Breast epithelium (tissue), 4 donors: ENCODE results near the gene CRTC3. TPM values are rescaled to one million over a fixed set of nuclear protein-coding genes. Genes with fewer than 3 reads are reported as not detected.

Source experiments
- DNase-seq, 2 donors: peaks; one replicate each; pipeline ENCODE4 v3.0.0-alpha.2; 2019; ENCODE audit warnings: low spot score in 2 of 2
- H3K27ac ChIP-seq, 2 donors: fragments of 200-600 bp; sonication (generic) in 1 of 2; one replicate each; pipeline ENCODE4 v1.5.1; 2016 to 2019; ENCODE audit warnings: mild to moderate bottlenecking in 1 of 2
- H3K27me3 ChIP-seq, 2 donors: fragments of 200-600 bp; sonication (generic) in 1 of 2; one replicate each; pipeline versions ENCODE4 v1.5.1 to v1.6.0; 2017 to 2019; ENCODE audit warnings: control low read depth in 1 of 2, mild to moderate bottlenecking in 1 of 2
- H3K36me3 ChIP-seq: fragments of 200-600 bp; one replicate; pipeline ENCODE4 v1.5.1; 2019
- H3K4me1 ChIP-seq, 2 donors: fragments of 200-600 bp; sonication (generic); one replicate each; pipeline ENCODE4 v1.5.1; 2016 to 2019; ENCODE audit warnings: control low read depth in 1 of 2
- H3K4me3 ChIP-seq, 3 donors: fragments of 200-600 bp; sonication (generic); 1 replicate in 2 of 3; 2 replicates in 1 of 3; pipeline ENCODE4 v1.5.1; 2016 to 2019; ENCODE audit warnings: mild to moderate bottlenecking in 3 of 3, moderate library complexity in 2 of 3
- H3K9me3 ChIP-seq, 2 donors: fragments of 200-600 bp; sonication (generic) in 1 of 2; one replicate each; pipeline ENCODE4 v1.5.1; 2016 to 2019; ENCODE audit warnings: control low read depth in 1 of 2
- POLR2A ChIP-seq: fragments of 450-650 bp; IDR thresholded peaks from one replicate; pipeline ENCODE4 v1.6.1; 2016; ENCODE audit warnings: antibody characterized with exemption, mild to moderate bottlenecking, moderate library complexity
- POLR2AphosphoS5 ChIP-seq, 3 donors: sonication (generic); formaldehyde crosslinking; IDR thresholded peaks; one replicate each; pipeline ENCODE4 v1.6.1; 2017; ENCODE audit warnings: antibody characterized with exemption in 3 of 3
- intact Hi-C: fragments of 100-400 bp; cut with DNase I; formaldehyde crosslinking; loops from one replicate; pipeline ENCODE4 v1.15.1; 2023; ENCODE audit warnings: low total_unique reads
- total RNA-seq, 3 donors: library from RNA; depleted of rRNA; stranded (reverse); fragments of >200 nt; gene quantifications; one replicate each; pipeline ENCODE4 v1.1.0, GENCODE V29; 2016
- TF ChIP-seq, protein P1 (sequence below), 3 donors: fragments of 450-650 bp; IDR thresholded peaks; one replicate each; pipeline ENCODE4 v1.5.1; 2016 to 2017; ENCODE audit warnings: antibody characterized with exemption in 3 of 3, mild to moderate bottlenecking in 3 of 3, moderate library complexity in 3 of 3

Gene CRTC3
- total RNA-seq, 3 donors from 2014 or later: 29.4 to 40.6 (median 36.2) TPM

DNA sequence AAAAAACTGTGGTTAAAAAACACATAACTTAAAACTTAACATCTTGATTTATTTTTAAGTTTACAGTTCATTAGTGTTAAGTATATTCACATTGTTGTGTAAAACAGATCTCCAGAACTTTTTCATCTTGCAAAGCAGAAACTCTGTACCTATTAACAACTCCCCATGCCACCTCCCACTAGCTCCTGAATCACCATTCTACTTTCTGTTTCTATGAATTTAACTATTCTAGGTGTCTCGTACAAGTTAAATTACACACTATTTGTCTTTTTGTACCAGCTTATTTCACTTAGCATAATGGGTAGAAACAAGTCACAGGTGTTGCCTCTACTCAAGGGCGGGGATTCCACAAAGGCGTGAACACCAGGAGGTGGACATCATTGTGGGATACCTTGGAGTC is 43.2 kb downstream of the CRTC3 start:
- Histone ChIP-seq H3K27ac (no peak overlapping the region), H3K27me3 (no peaks in the 10 kb centered on the region), H3K4me3 (no peak overlapping the region), H3K4me1 (no peaks in the 10 kb centered on the region), H3K36me3 (no peaks in the 10 kb centered on the region), H3K9me3 (no peaks in the 10 kb centered on the region)
- DNase-seq: no peak
- TF ChIP-seq POLR2AphosphoS5 (IDR thresholded peaks at IDR 0.05): no peak
- TF ChIP-seq POLR2A: no peak
- TF ChIP-seq, protein P1, sequence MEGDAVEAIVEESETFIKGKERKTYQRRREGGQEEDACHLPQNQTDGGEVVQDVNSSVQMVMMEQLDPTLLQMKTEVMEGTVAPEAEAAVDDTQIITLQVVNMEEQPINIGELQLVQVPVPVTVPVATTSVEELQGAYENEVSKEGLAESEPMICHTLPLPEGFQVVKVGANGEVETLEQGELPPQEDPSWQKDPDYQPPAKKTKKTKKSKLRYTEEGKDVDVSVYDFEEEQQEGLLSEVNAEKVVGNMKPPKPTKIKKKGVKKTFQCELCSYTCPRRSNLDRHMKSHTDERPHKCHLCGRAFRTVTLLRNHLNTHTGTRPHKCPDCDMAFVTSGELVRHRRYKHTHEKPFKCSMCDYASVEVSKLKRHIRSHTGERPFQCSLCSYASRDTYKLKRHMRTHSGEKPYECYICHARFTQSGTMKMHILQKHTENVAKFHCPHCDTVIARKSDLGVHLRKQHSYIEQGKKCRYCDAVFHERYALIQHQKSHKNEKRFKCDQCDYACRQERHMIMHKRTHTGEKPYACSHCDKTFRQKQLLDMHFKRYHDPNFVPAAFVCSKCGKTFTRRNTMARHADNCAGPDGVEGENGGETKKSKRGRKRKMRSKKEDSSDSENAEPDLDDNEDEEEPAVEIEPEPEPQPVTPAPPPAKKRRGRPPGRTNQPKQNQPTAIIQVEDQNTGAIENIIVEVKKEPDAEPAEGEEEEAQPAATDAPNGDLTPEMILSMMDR (IDR thresholded peaks at IDR 0.05): no peak
- intact Hi-C loops: no loop called here

DNA sequence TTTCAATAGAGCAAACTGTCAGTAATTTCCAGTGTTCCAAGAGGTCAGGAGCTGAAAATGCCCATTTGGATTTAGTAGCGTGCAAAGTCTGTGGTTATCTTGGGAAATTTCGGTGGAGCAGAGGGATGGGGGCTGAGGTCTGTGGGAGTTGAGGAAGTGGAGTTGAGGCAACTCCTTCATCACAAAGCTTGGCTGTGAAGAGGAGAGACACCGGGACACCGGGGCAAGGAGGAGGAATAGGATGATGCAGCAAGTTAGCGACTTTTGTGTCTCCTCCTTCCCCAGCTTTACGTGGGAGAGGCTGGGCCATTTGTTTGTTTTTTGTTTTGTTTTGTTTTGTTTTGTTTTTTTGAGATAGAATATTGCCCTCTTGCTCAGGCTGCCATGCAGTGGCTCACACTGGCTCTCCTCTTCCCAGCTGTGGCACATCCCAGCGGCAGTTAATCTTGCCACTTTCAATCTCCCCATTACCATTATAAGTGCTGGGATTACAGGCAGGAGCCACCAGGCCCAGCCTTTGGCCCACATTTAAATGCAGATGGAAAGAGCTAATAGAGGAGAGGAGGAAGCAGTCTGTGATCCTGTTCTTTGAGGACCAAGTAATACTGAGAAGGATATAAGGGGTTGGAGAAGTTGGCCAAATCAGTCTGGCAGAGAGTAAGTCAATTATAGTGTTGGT is 47.1 kb downstream of the CRTC3 start:
- no peaks in the 10 kb centered on the region for H3K27me3 ChIP-seq
- intact Hi-C loops: no loop called here

DNA sequence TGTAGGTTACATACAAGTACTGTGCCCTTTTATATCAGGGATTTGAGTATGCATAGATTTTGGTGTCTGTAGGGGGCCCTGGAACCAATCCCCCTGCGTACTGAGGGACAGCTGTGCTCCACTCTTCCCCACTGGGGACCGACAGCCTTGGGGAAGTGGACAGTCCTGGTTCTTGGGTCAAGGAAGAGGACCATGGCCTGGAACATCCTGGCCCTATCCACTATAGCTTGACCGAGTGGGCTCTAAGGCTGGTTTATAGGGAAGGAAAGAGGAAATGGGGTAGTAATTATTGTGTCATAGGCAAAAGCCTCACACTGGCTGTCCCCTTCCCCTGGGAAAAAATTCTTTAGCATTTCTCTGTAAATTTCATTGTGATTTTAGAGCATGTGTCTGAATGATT is 49.5 kb downstream of the CRTC3 start:
- Histone ChIP-seq H3K36me3 (no peaks in the 10 kb centered on the region), H3K4me3 (no peak overlapping the region), H3K4me1 (no peaks in the 10 kb centered on the region), H3K9me3 (no peaks in the 10 kb centered on the region), H3K27ac (no peak overlapping the region), H3K27me3 (no peaks in the 10 kb centered on the region)
- DNase-seq: no peak
- intact Hi-C loops: no loop called here
- TF ChIP-seq POLR2A (no peak), POLR2AphosphoS5 (IDR thresholded peaks at IDR 0.05) (no peak)
- TF ChIP-seq, protein P1 (IDR thresholded peaks at IDR 0.05): no peak

More for the DNA sequence above, 47.1 kb downstream of the CRTC3 start:
- Histone ChIP-seq H3K36me3 (no peaks in the 10 kb centered on the region), H3K27ac (no peak overlapping the region), H3K4me3 (no peak overlapping the region), H3K9me3 (no peaks in the 10 kb centered on the region), H3K4me1 (no peaks in the 10 kb centered on the region)
- no peak for DNase-seq
- TF ChIP-seq, protein P1 (IDR thresholded peaks at IDR 0.05): no peak
- TF ChIP-seq POLR2AphosphoS5 (IDR thresholded peaks at IDR 0.05): no peak
- no peak for TF ChIP-seq POLR2A

DNA sequence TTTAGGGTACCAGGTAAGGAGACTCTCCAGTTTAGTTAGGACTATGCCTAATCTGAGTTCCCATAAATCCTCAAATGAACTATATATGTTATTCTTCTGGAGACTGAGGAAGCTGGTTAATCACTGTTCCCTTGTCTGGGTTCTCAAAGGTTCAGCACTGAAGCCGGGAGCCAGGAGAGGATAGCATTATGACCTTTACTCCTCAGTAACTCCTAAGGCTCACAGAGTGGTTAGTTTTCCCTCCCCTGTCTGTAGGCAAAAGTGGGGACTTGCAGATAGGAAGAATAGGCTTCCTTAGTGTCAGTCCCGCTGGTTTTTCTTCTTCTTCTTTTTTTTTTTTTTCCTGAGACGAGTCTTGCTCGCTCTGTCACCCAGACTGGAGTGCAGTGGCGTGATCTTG is 50.4 kb downstream of the CRTC3 start:
- H3K9me3 ChIP-seq: no peaks in the 10 kb centered on the region
- H3K4me1 ChIP-seq: no peaks in the 10 kb centered on the region
- intact Hi-C loops: no loop called here
- TF ChIP-seq, protein P1 (IDR thresholded peaks at IDR 0.05): no peak
- TF ChIP-seq POLR2AphosphoS5 (IDR thresholded peaks at IDR 0.05): no peak
- TF ChIP-seq POLR2A: no peak
- H3K36me3 ChIP-seq: no peaks in the 10 kb centered on the region
- H3K27ac ChIP-seq: no peak overlapping the region
- H3K27me3 ChIP-seq: no peaks in the 10 kb centered on the region
- DNase-seq: no peak
- H3K4me3 ChIP-seq: no peak overlapping the region

DNA sequence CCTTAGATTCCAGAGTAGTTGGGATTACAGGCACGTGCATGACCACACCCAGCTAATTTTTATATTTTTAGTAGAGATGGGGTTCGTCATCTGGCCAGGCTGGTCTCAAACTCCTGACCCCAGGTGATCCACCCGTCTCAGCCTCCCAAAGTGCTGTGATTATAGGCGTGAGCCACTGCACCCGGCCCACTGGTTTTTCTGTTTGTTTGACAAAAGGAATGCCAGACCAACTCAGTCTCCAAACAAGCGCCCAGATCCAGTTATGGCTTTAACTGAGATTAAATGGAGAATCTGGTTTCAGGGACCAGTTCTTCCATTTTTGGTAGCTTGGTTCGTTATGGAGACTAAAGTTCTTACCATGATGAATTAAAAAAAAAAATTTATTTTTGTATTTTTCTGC is 50.8 kb downstream of the CRTC3 start:
- no peaks in the 10 kb centered on the region for H3K36me3 ChIP-seq
- no peak overlapping the region for H3K4me3 ChIP-seq
- intact Hi-C loops: no loop called here
- no peak overlapping the region for H3K27ac ChIP-seq
- H3K9me3 ChIP-seq: no peaks in the 10 kb centered on the region
- no peak for DNase-seq
- no peak for TF ChIP-seq POLR2A
- TF ChIP-seq POLR2AphosphoS5 (IDR thresholded peaks at IDR 0.05): no peak
- TF ChIP-seq, protein P1 (IDR thresholded peaks at IDR 0.05): no peak
- H3K4me1 ChIP-seq: no peaks in the 10 kb centered on the region
- H3K27me3 ChIP-seq: no peaks in the 10 kb centered on the region
